ENCODE results near the gene DOC2B. TPM values are rescaled to one million over a fixed set of nuclear protein-coding genes. Genes with fewer than 3 reads are reported as not detected.

The DOC2B gene
- 11.1 and 11.6 TPM in 2 replicates for polyA plus RNA-seq (2013)

DNA sequence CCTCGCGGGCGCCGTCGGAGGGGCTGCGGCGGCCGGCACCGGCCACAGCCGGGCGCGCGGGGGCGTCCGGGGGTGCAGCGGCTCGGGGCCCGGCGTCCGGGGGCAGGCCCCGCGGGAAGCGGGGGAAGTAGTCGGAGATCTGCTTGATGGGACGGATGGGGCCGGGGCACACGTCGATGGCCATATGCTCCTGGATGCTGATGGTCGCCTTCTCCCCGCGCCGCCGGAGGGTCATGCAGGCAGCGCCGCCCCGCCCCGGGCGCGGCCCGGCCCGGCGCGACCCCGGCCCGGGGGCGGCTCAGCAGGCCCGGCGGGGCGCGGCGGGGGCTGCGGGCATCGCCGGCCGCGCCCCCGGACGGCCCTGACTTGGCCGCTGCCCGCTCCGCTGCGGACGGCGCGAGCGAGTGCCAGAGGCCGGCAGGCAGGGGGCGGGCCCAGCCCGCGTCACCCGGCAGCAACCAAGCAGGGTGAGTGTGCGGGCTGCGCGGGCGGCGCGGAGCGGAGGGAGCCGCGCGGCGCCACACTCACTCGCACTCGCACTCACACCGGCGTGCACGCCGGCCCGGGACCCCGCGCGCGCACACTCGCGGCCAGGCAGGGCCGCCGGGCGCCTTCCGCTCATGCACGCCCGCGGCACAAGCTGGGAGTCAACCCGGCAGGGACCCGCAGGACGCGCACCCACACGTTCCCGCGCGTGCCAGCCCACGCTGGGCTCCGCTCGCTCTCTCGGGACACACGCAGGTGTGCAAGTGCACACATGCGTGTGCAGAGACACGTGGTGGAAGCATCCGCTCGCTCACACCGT is at the start of gene DOC2B:
DOC2B (minus strand) TSS at position 406 of the 805 bp plus-strand sequence; CDS start at position 235, 171 bp downstream.
- Histone ChIP-seq H2BK120ac (ENCODE audit: insufficient read depth, low read length, poor library complexity) (no peak within 1 kb of the TSS), H3K4me2 (ENCODE audit: low read length) (peak within 1 kb of the TSS; percentile 61), H3K27me3 (ENCODE audit: insufficient read depth, low read length) (peaks cover 42% of the 10 kb centered on the region), H3K27ac (ENCODE audit: low read depth, low read length) (no peak within 1 kb of the TSS), H2AFZ (ENCODE audit: insufficient read depth, low read length, poor library complexity) (no peak within 1 kb of the TSS), H2BK5ac (ENCODE audit: low read depth, low read length, poor library complexity) (no peak within 1 kb of the TSS), H3K36me3 (ENCODE audit: control insufficient read depth in 1 of 2, insufficient read depth in 2 of 2, low read length in 2 of 2) (no peaks in the 10 kb centered on the region), H3K79me2 (ENCODE audit: control insufficient read depth, insufficient read depth, low read length, poor library complexity) (no peaks in the 10 kb centered on the region), H3K23ac (ENCODE audit: low read length) (peak within 1 kb of the TSS; percentile 55), H3K9ac (ENCODE audit: low read length) (peak within 1 kb of the TSS; percentile 73), H2AK5ac (ENCODE audit: low read length) (no peak within 1 kb of the TSS), H3K18ac (ENCODE audit: low read length) (no peak within 1 kb of the TSS), H2BK12ac (ENCODE audit: low read length) (no peak within 1 kb of the TSS), H4K8ac (ENCODE audit: low read depth, low read length) (no peak within 1 kb of the TSS), H4K91ac (ENCODE audit: low read depth, low read length) (no peak within 1 kb of the TSS), H4K12ac (ENCODE audit: low read depth, low read length) (no peak within 1 kb of the TSS), H3K4me1 (ENCODE audit: control insufficient read depth in 1 of 2, insufficient read depth in 2 of 2, low read length in 2 of 2) (peaks cover 0 to 5% of the 10 kb centered on the region in 2 experiments), H3K4me3 (ENCODE audit: low read depth, low read length) (peak within 1 kb of the TSS; percentile 46), H3K14ac (ENCODE audit: low read length) (no peak within 1 kb of the TSS), H3K9me3 (ENCODE audit: insufficient read depth, low read depth, low read length) (peaks cover 2% of the 10 kb centered on the region), H3K79me1 (ENCODE audit: low read length) (no peaks in the 10 kb centered on the region), H3K4ac (ENCODE audit: low read depth, low read length) (no peak within 1 kb of the TSS)
- WGBS (ENCODE audit: extremely low coverage, insufficient coverage, insufficient read length), result no CpG with 5 or more reads among the region's 120 CpGs
- DNase-seq, result peak; percentile 4 to 41

DNA sequence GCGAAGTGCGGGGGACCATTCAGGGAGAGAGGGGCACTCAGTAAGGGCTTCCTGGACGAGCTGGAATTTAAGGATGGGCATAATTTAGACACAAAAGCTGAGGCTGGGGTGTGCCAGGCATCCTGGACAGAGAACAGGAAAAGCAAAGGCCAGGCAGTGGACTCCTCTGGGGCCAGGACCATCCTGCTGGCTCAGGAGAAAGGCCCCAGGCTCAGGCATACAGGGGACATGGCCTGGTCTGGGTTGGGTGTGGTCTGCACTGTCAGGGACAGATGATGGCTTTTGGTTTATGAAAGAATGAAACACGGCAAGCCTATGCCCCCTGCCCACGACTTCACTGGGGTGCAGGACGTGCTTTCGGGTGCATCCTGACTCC is 48.9 kb upstream of the DOC2B start:
- no CpG with 5 or more reads among the region's 7 CpGs for WGBS (ENCODE audit: extremely low coverage, insufficient coverage, insufficient read length)
- no peak overlapping the region for H4K12ac ChIP-seq (ENCODE audit: low read depth, low read length)
- DNase-seq, result no peak

DNA sequence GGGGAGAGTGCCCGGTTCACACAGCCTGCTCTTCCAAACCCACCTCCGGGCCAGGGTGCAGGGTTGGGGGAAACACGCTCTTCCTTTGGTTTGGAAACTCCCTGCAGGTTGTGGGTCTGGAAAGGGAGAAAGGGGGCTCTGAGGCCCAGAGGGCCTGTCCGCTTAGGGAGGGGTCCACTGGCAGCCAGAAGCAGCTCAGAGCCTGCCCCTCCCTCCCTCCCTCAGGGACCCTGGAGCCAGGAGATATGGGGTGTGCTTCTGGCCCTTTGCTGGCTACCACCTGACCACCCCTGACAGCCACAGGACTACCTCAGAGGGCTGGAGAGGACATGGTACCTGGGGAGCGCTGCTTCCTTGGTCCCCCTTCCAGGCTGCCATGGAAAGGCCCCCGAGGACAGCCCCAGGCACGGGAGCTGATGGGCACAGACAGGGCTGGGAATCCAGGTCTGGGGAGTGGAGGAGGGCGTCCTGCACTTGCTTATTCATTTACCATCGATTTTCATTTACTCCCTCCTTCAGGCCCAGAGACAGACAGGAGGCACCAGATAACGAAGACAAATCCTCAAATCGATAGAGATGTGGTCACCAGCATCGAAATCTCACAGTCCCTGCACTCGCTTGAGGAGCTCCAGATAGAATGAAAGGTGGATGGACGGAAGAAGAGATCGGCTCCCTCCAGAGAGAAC is 48.4 kb upstream of the DOC2B start:
- Histone ChIP-seq H3K9ac (ENCODE audit: low read length) (no peak overlapping the region), H3K27me3 (ENCODE audit: insufficient read depth, low read length) (no peaks in the 10 kb centered on the region), H3K18ac (ENCODE audit: low read length) (no peak overlapping the region), H2BK5ac (ENCODE audit: low read depth, low read length, poor library complexity) (no peak overlapping the region), H3K4me1 (ENCODE audit: control insufficient read depth in 1 of 2, insufficient read depth in 2 of 2, low read length in 2 of 2) (peaks cover 6 to 7% of the 10 kb centered on the region in 2 experiments), H3K14ac (ENCODE audit: low read length) (no peak overlapping the region), H3K9me3 (ENCODE audit: insufficient read depth, low read depth, low read length) (no peaks in the 10 kb centered on the region), H4K8ac (ENCODE audit: low read depth, low read length) (no peak overlapping the region), H3K4me3 (ENCODE audit: low read depth, low read length) (no peak overlapping the region), H3K79me1 (ENCODE audit: low read length) (no peaks in the 10 kb centered on the region), H3K79me2 (ENCODE audit: control insufficient read depth, insufficient read depth, low read length, poor library complexity) (no peaks in the 10 kb centered on the region), H3K27ac (ENCODE audit: low read depth, low read length) (no peak overlapping the region), H3K36me3 (ENCODE audit: control insufficient read depth in 1 of 2, insufficient read depth in 2 of 2, low read length in 2 of 2) (no peaks in the 10 kb centered on the region), H2BK12ac (ENCODE audit: low read length) (no peak overlapping the region), H4K12ac (ENCODE audit: low read depth, low read length) (no peak overlapping the region), H3K23ac (ENCODE audit: low read length) (no peak overlapping the region), H3K4me2 (ENCODE audit: low read length) (no peak overlapping the region), H3K4ac (ENCODE audit: low read depth, low read length) (no peak overlapping the region), H4K91ac (ENCODE audit: low read depth, low read length) (no peak overlapping the region), H2BK120ac (ENCODE audit: insufficient read depth, low read length, poor library complexity) (no peak overlapping the region), H2AFZ (ENCODE audit: insufficient read depth, low read length, poor library complexity) (no peak overlapping the region), H2AK5ac (ENCODE audit: low read length) (no peak overlapping the region)
- no peak for DNase-seq
- no CpG with 5 or more reads among the region's 15 CpGs for WGBS (ENCODE audit: extremely low coverage, insufficient coverage, insufficient read length)

More for the DNA sequence above, 48.9 kb upstream of the DOC2B start:
- Histone ChIP-seq H4K91ac (ENCODE audit: low read depth, low read length) (no peak overlapping the region), H4K8ac (ENCODE audit: low read depth, low read length) (no peak overlapping the region), H2AK5ac (ENCODE audit: low read length) (no peak overlapping the region), H3K27ac (ENCODE audit: low read depth, low read length) (no peak overlapping the region), H3K9me3 (ENCODE audit: insufficient read depth, low read depth, low read length) (no peaks in the 10 kb centered on the region), H2AFZ (ENCODE audit: insufficient read depth, low read length, poor library complexity) (no peak overlapping the region), H3K36me3 (ENCODE audit: control insufficient read depth in 1 of 2, insufficient read depth in 2 of 2, low read length in 2 of 2) (no peaks in the 10 kb centered on the region), H2BK12ac (ENCODE audit: low read length) (no peak overlapping the region), H2BK5ac (ENCODE audit: low read depth, low read length, poor library complexity) (no peak overlapping the region), H2BK120ac (ENCODE audit: insufficient read depth, low read length, poor library complexity) (no peak overlapping the region), H3K4me3 (ENCODE audit: low read depth, low read length) (no peak overlapping the region), H3K9ac (ENCODE audit: low read length) (no peak overlapping the region), H3K23ac (ENCODE audit: low read length) (no peak overlapping the region), H3K4me1 (ENCODE audit: control insufficient read depth in 1 of 2, insufficient read depth in 2 of 2, low read length in 2 of 2) (peaks cover 6 to 7% of the 10 kb centered on the region in 2 experiments), H3K4me2 (ENCODE audit: low read length) (no peak overlapping the region), H3K4ac (ENCODE audit: low read depth, low read length) (no peak overlapping the region), H3K79me2 (ENCODE audit: control insufficient read depth, insufficient read depth, low read length, poor library complexity) (no peaks in the 10 kb centered on the region), H3K79me1 (ENCODE audit: low read length) (no peaks in the 10 kb centered on the region), H3K18ac (ENCODE audit: low read length) (no peak overlapping the region), H3K27me3 (ENCODE audit: insufficient read depth, low read length) (no peaks in the 10 kb centered on the region), H3K14ac (ENCODE audit: low read length) (no peak overlapping the region)

DNA sequence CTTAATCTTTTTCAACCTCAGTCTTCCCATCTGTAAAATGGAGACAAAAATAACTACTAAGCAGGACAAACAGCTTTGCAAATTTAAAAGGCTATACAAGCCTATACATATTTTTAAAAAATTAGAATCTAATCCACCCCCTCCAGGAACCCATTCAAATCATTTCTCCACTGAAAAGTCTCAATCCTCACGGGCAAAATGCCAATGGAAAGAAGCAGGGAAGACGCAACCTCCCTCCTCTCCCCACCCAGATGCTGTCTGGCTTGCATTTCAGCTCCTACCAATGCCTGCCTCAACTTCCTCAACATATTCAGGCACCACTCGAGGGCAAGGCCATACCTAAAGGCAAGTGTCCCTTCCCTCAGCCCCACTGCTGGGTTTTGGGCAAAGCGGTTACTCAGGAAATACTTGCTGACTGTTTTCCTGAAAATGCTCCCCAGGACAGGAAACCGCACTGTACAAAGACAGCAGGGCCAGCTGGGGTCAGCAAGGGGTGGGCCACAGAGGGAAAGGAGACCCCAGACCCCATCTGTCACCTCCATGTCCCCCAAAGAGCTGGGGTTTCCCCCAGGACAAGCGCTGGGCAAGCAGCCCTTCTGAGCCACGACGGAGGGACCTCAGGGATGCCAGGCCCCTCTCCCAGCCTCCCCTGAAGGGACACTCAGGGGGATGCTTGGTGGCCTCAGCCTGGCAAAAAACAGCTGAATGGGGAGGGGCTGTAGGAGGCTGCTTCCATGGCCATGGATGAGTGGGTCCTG is 47.7 kb upstream of the DOC2B start:
- Histone ChIP-seq H3K4ac (ENCODE audit: low read depth, low read length) (no peak overlapping the region), H4K12ac (ENCODE audit: low read depth, low read length) (no peak overlapping the region), H2BK120ac (ENCODE audit: insufficient read depth, low read length, poor library complexity) (no peak overlapping the region), H3K14ac (ENCODE audit: low read length) (no peak overlapping the region), H2BK5ac (ENCODE audit: low read depth, low read length, poor library complexity) (no peak overlapping the region), H4K91ac (ENCODE audit: low read depth, low read length) (no peak overlapping the region), H3K23ac (ENCODE audit: low read length) (no peak overlapping the region), H3K27me3 (ENCODE audit: insufficient read depth, low read length) (no peaks in the 10 kb centered on the region), H3K4me2 (ENCODE audit: low read length) (no peak overlapping the region), H4K8ac (ENCODE audit: low read depth, low read length) (no peak overlapping the region), H3K27ac (ENCODE audit: low read depth, low read length) (no peak overlapping the region), H3K79me2 (ENCODE audit: control insufficient read depth, insufficient read depth, low read length, poor library complexity) (no peaks in the 10 kb centered on the region), H3K9me3 (ENCODE audit: insufficient read depth, low read depth, low read length) (peaks cover 3% of the 10 kb centered on the region), H3K79me1 (ENCODE audit: low read length) (no peaks in the 10 kb centered on the region), H3K9ac (ENCODE audit: low read length) (no peak overlapping the region), H3K4me1 (ENCODE audit: control insufficient read depth in 1 of 2, insufficient read depth in 2 of 2, low read length in 2 of 2) (peaks cover 6 to 7% of the 10 kb centered on the region in 2 experiments), H2AFZ (ENCODE audit: insufficient read depth, low read length, poor library complexity) (no peak overlapping the region), H2AK5ac (ENCODE audit: low read length) (no peak overlapping the region), H2BK12ac (ENCODE audit: low read length) (no peak overlapping the region), H3K36me3 (ENCODE audit: control insufficient read depth in 1 of 2, insufficient read depth in 2 of 2, low read length in 2 of 2) (no peaks in the 10 kb centered on the region), H3K4me3 (ENCODE audit: low read depth, low read length) (peak overlapping the region; percentile 23), H3K18ac (ENCODE audit: low read length) (no peak overlapping the region)
- no CpG with 5 or more reads among the region's 8 CpGs for WGBS (ENCODE audit: extremely low coverage, insufficient coverage, insufficient read length)
- no peak for DNase-seq
